ENCODE measurements around the gene ZNF780A. TPM values are rescaled to one million over a fixed set of nuclear protein-coding genes. Genes with fewer than 3 reads are reported as not detected.

Gene ZNF780A
- polyA plus RNA-seq, 2 of the 4 experiments (the other 2 are of a cell fraction): 37.9 to 48.1 TPM

- ChIA-PET CTCF (interaction anchor here (0.8 kb wide), 1 partner anchor 13 kb away, joined by 3 read pairs; no protein-coding TSS in a partner anchor), POLR2A (no interaction called here)
- Histone ChIP-seq H3K4me2 (no peak overlapping the region), H3K9me3 (peaks cover 100% of the 10 kb centered on the region), H3K27ac (no peak overlapping the region), H3K4me1 (no peaks in the 10 kb centered on the region), H3K4me3 (no peak overlapping the region)
- ATAC-seq (no peak), FAIRE-seq (peak; percentile 89), DNase-seq (ENCODE audit: low read depth in 1 of 2, low spot score in 1 of 2) (no peak)
- TF ChIP-seq HOXB5 (CRISPR knock-in tag; IDR thresholded peaks at IDR 0.05) (no peak), CHD4 (IDR thresholded peaks at IDR 0.05; ENCODE audit: borderline replicate concordance) (no peak)
- 54% methylated on average over 3 of the region's 3 CpGs for WGBS (ENCODE audit: missing lambda C conversion rate)
These were observed 66.8 kb downstream of the ZNF780A start for GRCh38 chr19:40023969-40024368.

Other genes with a start within 250 kb of the ZNF780A start
- gene FBL, start 244.6 kb downstream of the ZNF780A start, polyA plus RNA-seq (2011; rRNA removed): 716 and 970 TPM in 2 replicates
- gene FBL, start 244.6 kb downstream of the ZNF780A start, polyA plus RNA-seq (2017; fragmentation: RNase III; extraction: RNeasy Plus Mini Kit Qiagen cat#74134 plus additional on column Dnase treatment): 1,011 to 1,141 TPM (median 1,077 TPM) in 3 replicates
- gene FCGBP, start 156.3 kb downstream of the ZNF780A start, polyA plus RNA-seq (2011; rRNA removed): 1.4 and 2.8 TPM in 2 replicates
- 0.61 to 0.74 TPM (median 0.62 TPM) in 3 replicates for gene FCGBP, start 156.3 kb downstream of the ZNF780A start, polyA plus RNA-seq (2017; fragmentation: RNase III; extraction: RNeasy Plus Mini Kit Qiagen cat#74134 plus additional on column Dnase treatment)
- 192 and 208 TPM in 2 replicates for gene PSMC4, start 119.8 kb downstream of the ZNF780A start, polyA plus RNA-seq (2011; rRNA removed)
- gene PSMC4, start 119.8 kb downstream of the ZNF780A start, polyA plus RNA-seq (2017; fragmentation: RNase III; extraction: RNeasy Plus Mini Kit Qiagen cat#74134 plus additional on column Dnase treatment): 276 to 295 TPM (median 284 TPM) in 3 replicates
- gene ZNF546, start 93.9 kb downstream of the ZNF780A start, polyA plus RNA-seq (2011; rRNA removed): 6.0 and 6.4 TPM in 2 replicates
- gene ZNF546, start 93.9 kb downstream of the ZNF780A start, polyA plus RNA-seq (2017; fragmentation: RNase III; extraction: RNeasy Plus Mini Kit Qiagen cat#74134 plus additional on column Dnase treatment): 3.1 to 3.8 TPM (median 3.7 TPM) in 3 replicates
- 10.0 and 15.7 TPM in 2 replicates for gene ZNF780B, start 34.7 kb downstream of the ZNF780A start, polyA plus RNA-seq (2011; rRNA removed)
- gene ZNF780B, start 34.7 kb downstream of the ZNF780A start, polyA plus RNA-seq (2017; fragmentation: RNase III; extraction: RNeasy Plus Mini Kit Qiagen cat#74134 plus additional on column Dnase treatment): 7.1 to 10.3 TPM (median 8.7 TPM) in 3 replicates
- 6.0 and 6.6 TPM in 2 replicates for gene MAP3K10, start 100.5 kb upstream of the ZNF780A start, polyA plus RNA-seq (2011; rRNA removed)
- gene MAP3K10, start 100.5 kb upstream of the ZNF780A start, polyA plus RNA-seq (2017; fragmentation: RNase III; extraction: RNeasy Plus Mini Kit Qiagen cat#74134 plus additional on column Dnase treatment): 15.0 to 21.0 TPM (median 19.5 TPM) in 3 replicates
- not detected in 2 replicates for gene TTC9B, start 127.4 kb upstream of the ZNF780A start, polyA plus RNA-seq (2011; rRNA removed)
- gene TTC9B, start 127.4 kb upstream of the ZNF780A start, polyA plus RNA-seq (2017; fragmentation: RNase III; extraction: RNeasy Plus Mini Kit Qiagen cat#74134 plus additional on column Dnase treatment): 0.04 TPM in 1 of 3 replicates, not detected in the others
- gene CCNP, start 135.7 kb upstream of the ZNF780A start, polyA plus RNA-seq (2011; rRNA removed): 0.10 and 0.17 TPM in 2 replicates
- 0.13 to 0.16 TPM (median 0.15 TPM) in 3 replicates for gene CCNP, start 135.7 kb upstream of the ZNF780A start, polyA plus RNA-seq (2017; fragmentation: RNase III; extraction: RNeasy Plus Mini Kit Qiagen cat#74134 plus additional on column Dnase treatment)
- gene AKT2, start 194.4 kb upstream of the ZNF780A start, polyA plus RNA-seq (2011; rRNA removed): 159 and 180 TPM in 2 replicates
- gene AKT2, start 194.4 kb upstream of the ZNF780A start, polyA plus RNA-seq (2017; fragmentation: RNase III; extraction: RNeasy Plus Mini Kit Qiagen cat#74134 plus additional on column Dnase treatment): 125 to 136 TPM (median 132 TPM) in 3 replicates

All from A549 (cell line).